WTC11 (cell line): Measurements from ENCODE around the gene CDK17. TPM values are rescaled to one million over a fixed set of nuclear protein-coding genes. Genes with fewer than 3 reads are reported as not detected.

ENCODE experiments used
- ATAC-seq: fragments of 200-7000 bp; cut with Tn5 transposase; 2 replicates; pipeline ENCODE4 v1.10.0; 2021; ENCODE audit warnings: mild to moderate bottlenecking, moderate library complexity
- CTCF ChIA-PET: fragments of 300-600 bp; sonication (Branson Sonifier 250); formaldehyde crosslinking; loops from one replicate; lab custom pipeline; 2021; ENCODE audit warnings: antibody characterized with exemption; lab: Charles Lee
- POLR2A ChIA-PET: fragments of 350-600 bp; sonication (Branson Sonifier 250); formaldehyde crosslinking; loops from one replicate; lab custom pipeline; 2021; ENCODE audit warnings: antibody characterized with exemption; lab: Charles Lee
- DNase-seq: peaks from one replicate; pipeline ENCODE4 v3.0.0; 2021; ENCODE audit warnings: low spot score
- H3K27ac Mint-ChIP-seq: 2 replicates; pipeline ENCODE4 v1.8.0; 2021; ENCODE audit warnings: mixed read lengths
- H3K27me3 Mint-ChIP-seq: 2 replicates; pipeline ENCODE4 v1.8.0; 2021; ENCODE audit warnings: low read depth, mild to moderate bottlenecking, moderate library complexity, mixed read lengths
- H3K36me3 Mint-ChIP-seq: 2 replicates; pipeline ENCODE4 v1.8.0; 2021; ENCODE audit warnings: mixed read lengths
- H3K4me1 Mint-ChIP-seq: 2 replicates; pipeline ENCODE4 v1.8.0; 2022; ENCODE audit warnings: mixed read lengths
- H3K4me3 Mint-ChIP-seq: 2 replicates; pipeline ENCODE4 v1.8.0; 2021; ENCODE audit warnings: mild to moderate bottlenecking, moderate library complexity, mixed read lengths
- H3K9me3 Mint-ChIP-seq: 2 replicates; pipeline ENCODE4 v1.8.0; 2021; ENCODE audit warnings: mixed read lengths
- CDX4 ChIP-seq: fragments of 250-450 bp; sonication (Bioruptor Pico); IDR thresholded peaks from 2 replicates; pipeline ENCODE4 v1.9.0; 2021; ENCODE audit warnings: moderate library complexity, mild to moderate bottlenecking, inconsistent platforms, borderline replicate concordance
- CREB1 ChIP-seq: sonication (generic); formaldehyde crosslinking; IDR thresholded peaks from 2 replicates; pipeline ENCODE4 v1.8.0; 2023; ENCODE audit warnings: mild to moderate bottlenecking, missing genetic modification reagents
- HMGA2 ChIP-seq: fragments of 250-450 bp; sonication (Bioruptor Pico); IDR thresholded peaks from 2 replicates; pipeline ENCODE4 v1.4.0; 2021; ENCODE audit warnings: mild to moderate bottlenecking, moderate library complexity
- JAZF1 ChIP-seq: fragments of 250-450 bp; sonication (Bioruptor Pico); IDR thresholded peaks from 2 replicates; pipeline ENCODE4 v1.9.0; 2021; ENCODE audit warnings: moderate library complexity, mild to moderate bottlenecking, inconsistent platforms
- KAT7 ChIP-seq: sonication (generic); formaldehyde crosslinking; IDR thresholded peaks from 2 replicates; pipeline ENCODE4 v1.8.1; 2023; ENCODE audit warnings: missing genetic modification reagents, mild to moderate bottlenecking, borderline replicate concordance
- MLX ChIP-seq: sonication (generic); formaldehyde crosslinking; IDR thresholded peaks from 2 replicates; pipeline ENCODE4 v1.8.1; 2023; ENCODE audit warnings: mild to moderate bottlenecking, missing genetic modification reagents, moderate library complexity
- MXD4 ChIP-seq: fragments of 250-450 bp; sonication (Bioruptor Pico); IDR thresholded peaks from 2 replicates; pipeline ENCODE4 v1.8.0; 2021; ENCODE audit warnings: mild to moderate bottlenecking, moderate library complexity, borderline replicate concordance
- NFATC4 ChIP-seq: fragments of 250-450 bp; sonication (Bioruptor Pico); IDR thresholded peaks from 2 replicates; pipeline ENCODE4 v1.9.0; 2021; ENCODE audit warnings: mild to moderate bottlenecking
- NFE2L1 ChIP-seq: sonication (generic); formaldehyde crosslinking; IDR thresholded peaks from 2 replicates; pipeline ENCODE4 v1.8.1; 2023; ENCODE audit warnings: missing genetic modification reagents
- NFYB ChIP-seq: sonication (generic); formaldehyde crosslinking; conservative IDR thresholded peaks from 2 replicates; pipeline ENCODE4 v1.8.0; 2022; ENCODE audit warnings: low read depth, missing genetic modification reagents
- TP53 ChIP-seq: sonication (generic); formaldehyde crosslinking; IDR thresholded peaks from 2 replicates; pipeline ENCODE4 v1.8.1; 2023; ENCODE audit warnings: mild to moderate bottlenecking, missing genetic modification reagents
- ZNF121 ChIP-seq: sonication (generic); formaldehyde crosslinking; IDR thresholded peaks from 2 replicates; pipeline ENCODE4 v1.8.0; 2023; ENCODE audit warnings: missing genetic modification reagents
- ZNF138 ChIP-seq: sonication (generic); formaldehyde crosslinking; conservative IDR thresholded peaks from 2 replicates; pipeline ENCODE4 v1.8.1; 2022; ENCODE audit warnings: mild to moderate bottlenecking, moderate library complexity, missing genetic modification reagents
- ZNF423 ChIP-seq: fragments of 250-450 bp; sonication (Bioruptor Pico); IDR thresholded peaks from 2 replicates; pipeline ENCODE4 v2.1.2; 2022; ENCODE audit warnings: mild to moderate bottlenecking, moderate library complexity
- ZNF425 ChIP-seq: fragments of 250-450 bp; sonication (Bioruptor Pico); conservative IDR thresholded peaks from 2 replicates; pipeline ENCODE4 v1.9.0; 2021; ENCODE audit warnings: mild to moderate bottlenecking
- ZNF671 ChIP-seq: fragments of 250-450 bp; sonication (Bioruptor Pico); IDR thresholded peaks from 2 replicates; pipeline ENCODE4 v1.8.0; 2021; ENCODE audit warnings: mild to moderate bottlenecking
- total RNA-seq: library from RNA; stranded (reverse); gene quantifications from 3 replicates; pipeline ENCODE4 v1.2.3, GENCODE V29; 2021
- TF ChIP-seq, protein P1 (sequence below): sonication (generic); formaldehyde crosslinking; IDR thresholded peaks from 2 replicates; pipeline ENCODE4 v1.8.1; 2022; ENCODE audit warnings: low read depth, mild to moderate bottlenecking, moderate library complexity, missing genetic modification reagents, borderline replicate concordance
- TF ChIP-seq, protein P2 (sequence below): fragments of 200-600 bp; IDR thresholded peaks from 2 replicates; pipeline ENCODE4 v1.8.0; 2022; ENCODE audit warnings: antibody characterized with exemption
- TF ChIP-seq, protein P3 (sequence below): sonication (generic); formaldehyde crosslinking; IDR thresholded peaks from 2 replicates; pipeline ENCODE4 v1.8.0; 2022; ENCODE audit warnings: missing genetic modification reagents

The CDK17 gene
- total RNA-seq, 1 experiment from 2014 or later = 20.0 TPM

DNA sequence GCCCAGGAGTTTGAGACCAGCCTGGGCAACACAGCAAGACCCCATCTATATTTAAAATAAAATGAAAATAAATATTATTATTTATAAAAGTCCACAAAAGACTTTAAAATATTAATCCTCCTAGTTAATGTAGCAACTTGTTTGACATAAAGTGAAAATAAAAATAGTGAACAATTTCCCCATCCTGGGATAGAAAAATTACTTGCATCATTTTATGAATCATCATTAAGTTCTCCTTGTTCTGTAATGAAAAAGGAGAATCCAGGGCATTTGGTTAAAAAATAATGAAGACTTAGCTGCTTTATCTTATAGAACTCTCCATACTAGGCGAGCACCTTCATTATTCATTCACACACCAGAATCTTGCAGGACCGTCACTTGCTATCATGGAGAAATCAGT, 140.0 kb downstream of the CDK17 start (continued):
- no peak for TF ChIP-seq ZNF138 (CRISPR knock-in tag)
- no peak for TF ChIP-seq HMGA2 (CRISPR knock-in tag)
- no peak for TF ChIP-seq JAZF1 (CRISPR knock-in tag)
- no peak for TF ChIP-seq MLX
- TF ChIP-seq ZNF671 (CRISPR knock-in tag) = no peak
- TF ChIP-seq, protein P1, sequence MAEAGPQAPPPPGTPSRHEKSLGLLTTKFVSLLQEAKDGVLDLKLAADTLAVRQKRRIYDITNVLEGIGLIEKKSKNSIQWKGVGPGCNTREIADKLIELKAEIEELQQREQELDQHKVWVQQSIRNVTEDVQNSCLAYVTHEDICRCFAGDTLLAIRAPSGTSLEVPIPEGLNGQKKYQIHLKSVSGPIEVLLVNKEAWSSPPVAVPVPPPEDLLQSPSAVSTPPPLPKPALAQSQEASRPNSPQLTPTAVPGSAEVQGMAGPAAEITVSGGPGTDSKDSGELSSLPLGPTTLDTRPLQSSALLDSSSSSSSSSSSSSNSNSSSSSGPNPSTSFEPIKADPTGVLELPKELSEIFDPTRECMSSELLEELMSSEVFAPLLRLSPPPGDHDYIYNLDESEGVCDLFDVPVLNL (CRISPR knock-in tag) = no peak
- no peak for TF ChIP-seq NFE2L1 (CRISPR knock-in tag)
- no peak for TF ChIP-seq KAT7
- TF ChIP-seq TP53 (CRISPR knock-in tag) = no peak
- TF ChIP-seq NFATC4 (CRISPR knock-in tag) = no peak
- no peak for TF ChIP-seq ZNF425
- TF ChIP-seq CREB1 (CRISPR knock-in tag) = no peak
- TF ChIP-seq MXD4 (CRISPR knock-in tag) = no peak
- no peak for TF ChIP-seq ZNF121 (CRISPR knock-in tag)
- TF ChIP-seq NFYB = no peak
- TF ChIP-seq, protein P2, sequence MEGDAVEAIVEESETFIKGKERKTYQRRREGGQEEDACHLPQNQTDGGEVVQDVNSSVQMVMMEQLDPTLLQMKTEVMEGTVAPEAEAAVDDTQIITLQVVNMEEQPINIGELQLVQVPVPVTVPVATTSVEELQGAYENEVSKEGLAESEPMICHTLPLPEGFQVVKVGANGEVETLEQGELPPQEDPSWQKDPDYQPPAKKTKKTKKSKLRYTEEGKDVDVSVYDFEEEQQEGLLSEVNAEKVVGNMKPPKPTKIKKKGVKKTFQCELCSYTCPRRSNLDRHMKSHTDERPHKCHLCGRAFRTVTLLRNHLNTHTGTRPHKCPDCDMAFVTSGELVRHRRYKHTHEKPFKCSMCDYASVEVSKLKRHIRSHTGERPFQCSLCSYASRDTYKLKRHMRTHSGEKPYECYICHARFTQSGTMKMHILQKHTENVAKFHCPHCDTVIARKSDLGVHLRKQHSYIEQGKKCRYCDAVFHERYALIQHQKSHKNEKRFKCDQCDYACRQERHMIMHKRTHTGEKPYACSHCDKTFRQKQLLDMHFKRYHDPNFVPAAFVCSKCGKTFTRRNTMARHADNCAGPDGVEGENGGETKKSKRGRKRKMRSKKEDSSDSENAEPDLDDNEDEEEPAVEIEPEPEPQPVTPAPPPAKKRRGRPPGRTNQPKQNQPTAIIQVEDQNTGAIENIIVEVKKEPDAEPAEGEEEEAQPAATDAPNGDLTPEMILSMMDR = no peak

GRCh38 chr12:96258104-96258961, 141.9 kb downstream of the CDK17 start:
- ChIA-PET CTCF (interaction anchor here (1.1 to 1.5 kb wide), 2 partner anchors 141 to 231 kb away, joined by 3 read pairs; partner anchors contain the start of gene CFAP54), POLR2A (no interaction called here)
- Mint-ChIP-seq H3K36me3 (peaks cover 15% of the 10 kb centered on the region), H3K4me3 (no peak overlapping the region), H3K9me3 (no peaks in the 10 kb centered on the region), H3K27ac (no peak overlapping the region), H3K27me3 (no peaks in the 10 kb centered on the region), H3K4me1 (peaks cover 11% of the 10 kb centered on the region)
- ATAC-seq (peak; percentile 31), DNase-seq (no peak)
- peak; percentile 88 for TF ChIP-seq ZNF423 (CRISPR knock-in tag)
- TF ChIP-seq CDX4 (CRISPR knock-in tag) = no peak
- TF ChIP-seq, protein P3, sequence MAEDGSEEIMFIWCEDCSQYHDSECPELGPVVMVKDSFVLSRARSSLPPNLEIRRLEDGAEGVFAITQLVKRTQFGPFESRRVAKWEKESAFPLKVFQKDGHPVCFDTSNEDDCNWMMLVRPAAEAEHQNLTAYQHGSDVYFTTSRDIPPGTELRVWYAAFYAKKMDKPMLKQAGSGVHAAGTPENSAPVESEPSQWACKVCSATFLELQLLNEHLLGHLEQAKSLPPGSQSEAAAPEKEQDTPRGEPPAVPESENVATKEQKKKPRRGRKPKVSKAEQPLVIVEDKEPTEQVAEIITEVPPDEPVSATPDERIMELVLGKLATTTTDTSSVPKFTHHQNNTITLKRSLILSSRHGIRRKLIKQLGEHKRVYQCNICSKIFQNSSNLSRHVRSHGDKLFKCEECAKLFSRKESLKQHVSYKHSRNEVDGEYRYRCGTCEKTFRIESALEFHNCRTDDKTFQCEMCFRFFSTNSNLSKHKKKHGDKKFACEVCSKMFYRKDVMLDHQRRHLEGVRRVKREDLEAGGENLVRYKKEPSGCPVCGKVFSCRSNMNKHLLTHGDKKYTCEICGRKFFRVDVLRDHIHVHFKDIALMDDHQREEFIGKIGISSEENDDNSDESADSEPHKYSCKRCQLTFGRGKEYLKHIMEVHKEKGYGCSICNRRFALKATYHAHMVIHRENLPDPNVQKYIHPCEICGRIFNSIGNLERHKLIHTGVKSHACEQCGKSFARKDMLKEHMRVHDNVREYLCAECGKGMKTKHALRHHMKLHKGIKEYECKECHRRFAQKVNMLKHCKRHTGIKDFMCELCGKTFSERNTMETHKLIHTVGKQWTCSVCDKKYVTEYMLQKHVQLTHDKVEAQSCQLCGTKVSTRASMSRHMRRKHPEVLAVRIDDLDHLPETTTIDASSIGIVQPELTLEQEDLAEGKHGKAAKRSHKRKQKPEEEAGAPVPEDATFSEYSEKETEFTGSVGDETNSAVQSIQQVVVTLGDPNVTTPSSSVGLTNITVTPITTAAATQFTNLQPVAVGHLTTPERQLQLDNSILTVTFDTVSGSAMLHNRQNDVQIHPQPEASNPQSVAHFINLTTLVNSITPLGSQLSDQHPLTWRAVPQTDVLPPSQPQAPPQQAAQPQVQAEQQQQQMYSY = peak; percentile 53; the same call in 1 of the 2 replicates
